Measurements from ENCODE around the gene STON2. TPM values are rescaled to one million over a fixed set of nuclear protein-coding genes. Genes with fewer than 3 reads are reported as not detected.

Gene STON2
- polyA plus RNA-seq, 1 donor: 20.5 TPM

DNA sequence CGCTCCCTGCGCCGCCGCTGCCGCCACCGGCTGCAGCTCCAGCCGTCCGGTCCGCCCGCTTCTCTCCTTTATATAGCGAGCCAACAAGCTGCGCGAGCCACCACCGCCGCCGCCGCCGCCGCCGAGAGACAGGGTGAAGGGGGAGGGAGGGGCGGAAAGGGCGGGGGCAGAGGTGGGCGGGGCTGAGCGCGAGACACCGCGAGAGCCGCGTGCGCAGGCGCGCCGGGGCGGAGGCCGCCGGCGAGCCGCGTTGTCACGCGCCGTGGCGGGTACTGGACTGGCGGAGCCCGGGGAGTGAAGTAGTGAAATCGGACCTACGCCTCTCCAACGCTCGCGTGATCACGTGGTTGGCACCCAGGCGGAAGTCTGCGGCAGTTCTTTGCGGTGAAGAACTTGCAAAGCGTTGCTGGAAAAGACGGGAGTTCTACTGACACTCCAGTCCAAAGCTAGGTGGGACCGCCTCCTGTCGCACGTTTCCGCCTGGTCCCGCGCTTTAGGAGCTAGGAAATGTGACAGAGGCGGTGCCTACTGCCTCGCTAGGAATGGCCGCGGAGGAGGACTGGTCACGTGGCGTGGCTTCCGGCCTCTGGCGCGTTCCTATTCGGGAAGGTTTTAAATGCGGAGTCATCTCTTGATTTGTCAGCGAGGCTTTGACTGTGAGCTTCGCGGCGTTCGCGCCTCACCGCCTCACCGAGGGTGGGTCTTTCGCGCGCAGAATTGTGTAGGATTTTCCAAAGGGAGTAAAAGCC is 179.1 kb downstream of the STON2 start, which contains the start of gene GTF2A1:
Gene GTF2A1, minus strand, starts transcription at position 130 of the 749 bp plus-strand sequence. CDS start 441 bp downstream, outside the sequence.
- peak; percentile 98 for DNase-seq

DNA sequence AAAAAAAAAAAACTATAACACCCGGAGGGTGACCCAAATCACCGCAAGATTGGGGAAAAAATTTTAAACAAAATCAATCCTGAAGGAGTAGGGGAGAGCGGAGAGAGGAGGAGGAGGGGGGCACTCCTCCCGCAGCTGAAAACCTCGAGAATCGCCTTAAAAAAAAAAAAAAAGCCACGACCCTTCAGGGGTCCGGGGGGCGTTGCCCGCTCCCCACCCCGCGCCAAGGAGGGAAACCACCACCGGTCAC is 179.6 kb downstream of the STON2 start:
- DNase-seq: no peak

DNA sequence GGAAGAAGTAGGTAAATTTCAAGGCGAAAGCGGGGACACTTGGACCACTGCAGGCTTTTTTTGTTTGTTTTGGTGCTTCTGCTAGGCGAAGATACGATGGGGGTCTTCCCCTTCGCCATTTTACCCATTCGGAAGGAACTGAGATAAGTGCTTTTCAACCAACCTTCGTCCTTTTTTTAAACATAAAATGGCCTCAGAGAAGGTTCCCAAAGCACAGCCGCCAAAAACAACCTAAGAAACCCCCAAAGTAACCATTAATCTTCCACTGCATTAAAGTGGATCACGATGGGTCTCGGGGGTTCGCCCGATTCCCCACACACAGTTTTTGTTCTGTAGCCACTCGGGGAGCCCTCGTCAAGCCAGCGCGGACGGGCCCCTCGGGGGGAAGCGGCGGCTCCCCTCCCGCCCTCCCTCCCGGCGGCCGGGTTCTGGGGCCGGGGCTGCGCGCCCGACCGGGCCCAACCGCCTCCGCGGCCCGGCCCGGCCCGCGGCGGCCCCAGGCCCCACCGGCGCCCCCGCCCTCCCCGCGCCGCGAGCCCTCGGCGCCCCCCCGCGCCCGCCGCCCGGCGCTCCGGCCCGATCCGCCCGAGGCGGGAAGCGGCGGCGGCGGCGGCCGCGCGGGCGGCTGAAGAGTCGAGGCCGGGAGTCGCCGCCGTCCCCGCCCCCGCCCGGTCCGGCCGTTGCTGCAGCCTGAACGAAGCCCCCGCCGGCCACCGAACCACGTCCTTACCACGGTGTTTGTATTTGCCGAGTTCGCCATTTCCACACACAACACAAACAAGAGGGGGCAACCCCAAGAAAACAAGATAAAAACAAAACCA is 180.2 kb downstream of the STON2 start:
- DNase-seq: peak; percentile 37

DNA sequence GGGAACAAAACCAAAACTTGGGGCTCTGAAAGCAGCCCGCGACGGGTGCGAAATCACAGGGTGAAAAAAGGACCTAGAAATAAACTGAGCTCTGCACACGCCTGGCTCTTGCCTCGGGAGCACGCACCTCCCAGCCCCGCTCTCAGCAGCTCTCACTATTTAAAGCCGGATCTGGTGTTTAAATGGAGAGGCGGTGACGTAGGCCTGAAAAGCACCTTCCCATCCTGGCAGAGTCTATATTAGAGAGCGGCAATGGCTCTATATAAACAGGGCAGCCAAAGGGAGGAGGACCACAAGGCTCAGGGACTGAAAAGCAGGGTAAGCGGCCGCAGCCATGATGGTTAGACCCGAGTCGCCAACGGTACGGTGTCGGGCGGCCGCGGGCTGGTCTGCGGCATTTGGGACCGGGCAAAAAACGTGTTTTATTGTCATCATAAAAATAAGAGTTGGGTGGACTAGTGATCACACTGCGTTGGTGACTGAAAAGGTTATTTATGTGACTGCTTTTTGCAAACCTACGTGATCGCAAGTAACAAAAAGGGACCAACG is 180.8 kb downstream of the STON2 start:
- DNase-seq: peak; percentile 95

DNA sequence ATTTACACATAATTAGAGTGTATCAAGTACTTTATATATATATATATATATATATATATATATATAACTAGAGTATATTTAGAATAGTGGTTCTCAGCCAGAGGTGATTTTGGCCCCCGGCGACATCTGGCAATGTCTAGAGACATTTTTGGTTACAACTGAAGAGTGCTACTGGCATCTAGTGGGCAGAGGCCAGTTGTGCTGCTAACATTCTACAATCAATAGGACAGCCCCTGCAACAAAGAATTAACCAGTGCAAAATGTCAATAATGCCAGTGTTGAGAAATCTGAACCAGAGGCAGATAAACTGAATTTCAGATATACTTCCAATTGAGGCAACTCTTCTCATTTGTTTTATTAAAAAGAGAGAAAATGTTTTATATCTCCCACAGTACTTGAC is 188.3 kb downstream of the STON2 start:
- DNase-seq: no peak

Other genes starting within 250 kb of the STON2 start
- gene GTF2A1, start 179.4 kb downstream of the STON2 start, polyA plus RNA-seq (ENCODE audit: insufficient read length): 19.8 TPM
- 32.6 TPM for gene SEL1L, start 133.5 kb upstream of the STON2 start, polyA plus RNA-seq (ENCODE audit: insufficient read length)

Measured in hindlimb muscle (tissue), 1 donor.